ENCODE measurements around the gene ZNF77. TPM values are rescaled to one million over a fixed set of nuclear protein-coding genes. Genes with fewer than 3 reads are reported as not detected.

Gene ZNF77
- total and polyA plus RNA-seq, 10 of the 15 experiments (the other 5 are each of a cell fraction or from before 2014, with no cell fraction given): 1.9 to 4.7 (median 3.0) TPM

DNA sequence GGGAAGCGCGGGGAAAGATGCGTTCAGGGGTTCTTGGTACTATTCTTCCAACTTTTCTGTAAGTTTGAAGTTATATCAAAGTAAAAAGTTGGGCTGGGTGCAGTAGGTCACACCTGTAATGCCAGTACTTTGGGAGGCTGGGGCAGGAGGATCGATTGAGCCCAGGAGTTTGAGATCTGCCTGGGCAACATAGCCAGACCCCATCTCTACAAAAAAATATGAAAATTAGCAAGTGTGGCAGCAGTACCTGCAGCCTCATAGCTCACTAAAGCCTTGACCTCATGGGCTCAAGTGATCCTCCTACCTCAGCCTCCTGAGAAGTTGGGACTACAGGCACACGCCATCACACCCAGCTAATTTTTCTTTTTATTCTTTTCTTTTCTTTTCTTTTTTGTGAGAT lies 12.4 kb upstream of the ZNF77 start:
- ChIA-PET SMC1A (ENCODE audit: uncharacterized antibody, unreplicated experiment) (interaction anchor here (0.8 to 1.7 kb wide), 3 partner anchors 147 to 203 kb away, joined by 3 to 4 read pairs (median 3); no protein-coding TSS in a partner anchor), POLR2A (no interaction called here), RAD21 (ENCODE audit: unreplicated experiment) (no interaction called here), CTCF (interaction anchor here (0.7 to 3.9 kb wide), 7 partner anchors 12 to 309 kb away, joined by 3 to 20 read pairs (median 5); no protein-coding TSS in a partner anchor)
- in situ Hi-C loops (cut with MboI) (loop anchor here (5.0 kb wide), 1 partner anchor 205 kb away; no protein-coding TSS in a partner anchor), intact Hi-C loops (cut with micrococcal nuclease; ENCODE audit: unreplicated experiment) (no loop called here)
- H2AFZ ChIP-seq (ENCODE audit: control insufficient read depth, low read depth, low read length): no peak overlapping the region
- no peak overlapping the region for H3K4me2 ChIP-seq (ENCODE audit: control insufficient read depth, insufficient read depth)
- no peaks in the 10 kb centered on the region for H4K20me1 ChIP-seq (ENCODE audit: control insufficient read depth, insufficient read depth)
- no peaks in the 10 kb centered on the region for H3K36me3 ChIP-seq (ENCODE audit: control insufficient read depth in 2 of 2, insufficient read depth in 2 of 2, low read length in 1 of 2)
- H3K4me1 ChIP-seq (ENCODE audit: control insufficient read depth, insufficient read depth, low read length): no peaks in the 10 kb centered on the region
- FAIRE-seq (no peak), DNase-seq (ENCODE audit: low read depth, low spot score) (no peak), ATAC-seq (no peak)
- WGBS (ENCODE audit: insufficient coverage, insufficient replicate concordance, low lambda C conversion rate, missing lambda C conversion rate): 61% methylated on average over 5 of the region's 5 CpGs
- no TSS peak for BruUV-seq (replicated peaks)
- H3K27ac ChIP-seq (ENCODE audit: control insufficient read depth, insufficient read depth): no peak overlapping the region
- no peak overlapping the region for H3K4me3 ChIP-seq
- H3K27me3 ChIP-seq (replicated peaks in 1 of 2; ENCODE audit: control insufficient read depth in 2 of 2, insufficient read depth in 2 of 2, low read length in 1 of 2): no peaks in the 10 kb centered on the region
- no peak overlapping the region for H3K9ac ChIP-seq (ENCODE audit: control insufficient read depth, insufficient read depth, low read length)
- no peaks in the 10 kb centered on the region for H3K9me3 ChIP-seq (replicated peaks; ENCODE audit: control insufficient read depth, insufficient read depth, low read length)
- no peaks in the 10 kb centered on the region for H3K79me2 ChIP-seq (ENCODE audit: control insufficient read depth, insufficient read depth, low read length)
- TF ChIP-seq, protein P1, sequence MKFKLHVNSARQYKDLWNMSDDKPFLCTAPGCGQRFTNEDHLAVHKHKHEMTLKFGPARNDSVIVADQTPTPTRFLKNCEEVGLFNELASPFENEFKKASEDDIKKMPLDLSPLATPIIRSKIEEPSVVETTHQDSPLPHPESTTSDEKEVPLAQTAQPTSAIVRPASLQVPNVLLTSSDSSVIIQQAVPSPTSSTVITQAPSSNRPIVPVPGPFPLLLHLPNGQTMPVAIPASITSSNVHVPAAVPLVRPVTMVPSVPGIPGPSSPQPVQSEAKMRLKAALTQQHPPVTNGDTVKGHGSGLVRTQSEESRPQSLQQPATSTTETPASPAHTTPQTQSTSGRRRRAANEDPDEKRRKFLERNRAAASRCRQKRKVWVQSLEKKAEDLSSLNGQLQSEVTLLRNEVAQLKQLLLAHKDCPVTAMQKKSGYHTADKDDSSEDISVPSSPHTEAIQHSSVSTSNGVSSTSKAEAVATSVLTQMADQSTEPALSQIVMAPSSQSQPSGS (IDR thresholded peaks at IDR 0.05; ENCODE audit: low read length): no peak
- TF ChIP-seq ZNF24 (IDR thresholded peaks at IDR 0.05): no peak
- TF ChIP-seq MYB (IDR thresholded peaks at IDR 0.05; ENCODE audit: borderline replicate concordance, low read depth, low read length): no peak
- TF ChIP-seq MXI1 (IDR thresholded peaks at IDR 0.05; ENCODE audit: low read depth, low read length): no peak
- no peak for TF ChIP-seq IRF4 (IDR thresholded peaks at IDR 0.05; ENCODE audit: low read depth, low read length)
- TF ChIP-seq MEF2A (IDR thresholded peaks at IDR 0.05; ENCODE audit: insufficient read depth, low read depth, low read length): no peak
- TF ChIP-seq SMARCA5 (IDR thresholded peaks at IDR 0.05): no peak
- TF ChIP-seq MYC (IDR thresholded peaks at IDR 0.05; ENCODE audit: insufficient read depth, insufficient read length, insufficient replicate concordance, low read length, severe bottlenecking): no peak
- no peak for TF ChIP-seq JUND (IDR thresholded peaks at IDR 0.05; ENCODE audit: low read depth, low read length)

All from GM12878 (cell line).